ENCODE results near the gene RXFP1. TPM values are rescaled to one million over a fixed set of nuclear protein-coding genes. Genes with fewer than 3 reads are reported as not detected.
A peak's percentile ranks its signal among the peaks of the same experiment; 100 is the strongest.

Gene RXFP1
- total RNA-seq, 2 donors from 2014 or later: not detected

DNA sequence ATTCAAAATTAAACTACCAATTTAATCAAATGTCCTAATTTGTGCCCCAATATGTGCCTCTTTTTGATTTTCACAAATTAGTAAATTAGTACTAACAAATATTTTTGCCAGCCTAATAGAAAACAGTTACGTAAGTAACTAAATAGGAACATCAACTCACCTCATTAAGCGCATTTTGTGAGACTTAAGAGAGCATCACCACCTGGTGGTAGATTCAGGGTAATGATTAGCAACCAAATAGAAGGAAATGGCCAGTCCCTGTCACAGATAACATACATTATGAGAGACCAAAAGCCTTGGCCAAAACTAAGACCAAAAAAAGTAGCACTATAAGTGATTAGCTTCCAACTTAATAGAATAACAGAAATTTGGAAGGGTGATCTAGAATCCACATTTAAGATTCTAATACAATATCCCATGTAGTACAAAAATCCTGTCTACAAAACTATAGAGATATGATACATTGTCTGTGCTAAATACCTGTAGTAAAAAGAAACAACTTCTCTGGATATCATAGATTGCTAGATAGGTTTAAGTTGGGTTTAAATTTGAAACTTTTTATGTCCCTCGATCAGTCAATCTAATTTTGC is 103.3 kb downstream of the RXFP1 start:
- H3K27me3 ChIP-seq: no peaks in the 10 kb centered on the region
- no peak for TF ChIP-seq POLR2A (IDR thresholded peaks at IDR 0.05)
- TF ChIP-seq, protein P1, sequence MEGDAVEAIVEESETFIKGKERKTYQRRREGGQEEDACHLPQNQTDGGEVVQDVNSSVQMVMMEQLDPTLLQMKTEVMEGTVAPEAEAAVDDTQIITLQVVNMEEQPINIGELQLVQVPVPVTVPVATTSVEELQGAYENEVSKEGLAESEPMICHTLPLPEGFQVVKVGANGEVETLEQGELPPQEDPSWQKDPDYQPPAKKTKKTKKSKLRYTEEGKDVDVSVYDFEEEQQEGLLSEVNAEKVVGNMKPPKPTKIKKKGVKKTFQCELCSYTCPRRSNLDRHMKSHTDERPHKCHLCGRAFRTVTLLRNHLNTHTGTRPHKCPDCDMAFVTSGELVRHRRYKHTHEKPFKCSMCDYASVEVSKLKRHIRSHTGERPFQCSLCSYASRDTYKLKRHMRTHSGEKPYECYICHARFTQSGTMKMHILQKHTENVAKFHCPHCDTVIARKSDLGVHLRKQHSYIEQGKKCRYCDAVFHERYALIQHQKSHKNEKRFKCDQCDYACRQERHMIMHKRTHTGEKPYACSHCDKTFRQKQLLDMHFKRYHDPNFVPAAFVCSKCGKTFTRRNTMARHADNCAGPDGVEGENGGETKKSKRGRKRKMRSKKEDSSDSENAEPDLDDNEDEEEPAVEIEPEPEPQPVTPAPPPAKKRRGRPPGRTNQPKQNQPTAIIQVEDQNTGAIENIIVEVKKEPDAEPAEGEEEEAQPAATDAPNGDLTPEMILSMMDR (IDR thresholded peaks at IDR 0.05): peak in 6 of 7 experiments; percentile 52 to 78 (median 74)
- peak; percentile 64 for ATAC-seq
- no peaks in the 10 kb centered on the region for H3K36me3 ChIP-seq (replicated peaks in 1 of 2; ENCODE audit: insufficient read depth in 1 of 2, low read depth in 2 of 2)
- no peaks in the 10 kb centered on the region for H3K4me1 ChIP-seq
- intact Hi-C loops (cut with DNase I): loop anchor here (10.0 kb wide), 1 partner anchor 370 kb away; no protein-coding TSS in a partner anchor
- no peak overlapping the region for H3K4me3 ChIP-seq
- H3K9me3 ChIP-seq: no peaks in the 10 kb centered on the region
- H3K27ac ChIP-seq: no peak overlapping the region
- DNase-seq: peak in 3 of 4 donors; percentile 7 to 42 (median 15)
- WGBS, 2 donors: 26 to 38% methylated on average over 3 of the region's 3 CpGs

DNA sequence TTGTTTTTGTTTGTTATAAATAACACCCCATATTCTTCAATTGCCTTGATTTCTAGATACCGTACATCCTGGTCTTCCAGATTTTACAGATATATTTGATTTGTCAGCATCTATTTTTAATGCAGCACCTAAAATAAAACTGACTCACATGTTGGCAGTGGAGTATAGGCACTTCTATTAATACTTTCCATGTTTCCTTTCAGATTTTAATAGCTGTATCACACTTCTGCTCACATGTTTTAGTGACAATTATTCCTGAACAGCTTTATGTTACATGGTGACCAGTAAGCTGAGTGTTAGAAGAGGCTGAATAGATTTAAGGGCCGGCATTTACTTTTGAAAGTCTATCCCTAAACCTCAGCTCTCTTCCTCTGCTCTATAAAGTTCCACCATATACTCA is 103.9 kb downstream of the RXFP1 start:
- intact Hi-C loops (cut with DNase I): loop anchor here (10.0 kb wide), 1 partner anchor 371 kb away; no protein-coding TSS in a partner anchor
- no peaks in the 10 kb centered on the region for H3K27me3 ChIP-seq
- TF ChIP-seq, protein P1 (IDR thresholded peaks at IDR 0.05): no peak
- no peak for TF ChIP-seq POLR2A (IDR thresholded peaks at IDR 0.05)
- H3K36me3 ChIP-seq (replicated peaks in 1 of 2; ENCODE audit: insufficient read depth in 1 of 2, low read depth in 2 of 2): no peaks in the 10 kb centered on the region
- ATAC-seq (no peak), DNase-seq (no peak)
- no peaks in the 10 kb centered on the region for H3K4me1 ChIP-seq
- no peak overlapping the region for H3K27ac ChIP-seq
- WGBS, 2 donors: 70 to 74% methylated on average over 2 of the region's 2 CpGs
- no peaks in the 10 kb centered on the region for H3K9me3 ChIP-seq
- H3K4me3 ChIP-seq: no peak overlapping the region

DNA sequence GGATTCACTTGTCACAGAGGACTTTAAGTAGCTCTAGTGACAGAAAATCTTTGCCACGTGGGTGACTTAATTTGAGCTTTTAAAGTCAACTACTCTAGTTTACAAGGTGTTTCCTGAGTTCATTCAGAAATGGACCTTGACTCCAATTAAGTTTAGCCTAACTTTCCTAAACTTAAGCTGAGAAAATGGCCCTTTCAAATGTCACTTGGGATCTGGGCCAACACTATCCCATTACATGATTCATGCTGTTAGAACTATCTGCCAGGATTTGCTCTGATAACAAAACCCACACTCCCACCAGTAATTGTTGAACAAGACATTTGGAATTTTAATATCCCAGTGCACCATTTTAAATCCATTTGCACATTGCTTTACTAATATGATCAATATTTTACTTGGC is 109.2 kb downstream of the RXFP1 start:
- H3K4me1 ChIP-seq: no peaks in the 10 kb centered on the region
- no peak overlapping the region for H3K4me3 ChIP-seq
- no peaks in the 10 kb centered on the region for H3K9me3 ChIP-seq
- no peak overlapping the region for H3K27ac ChIP-seq
- H3K36me3 ChIP-seq (replicated peaks in 1 of 2; ENCODE audit: insufficient read depth in 1 of 2, low read depth in 2 of 2): no peaks in the 10 kb centered on the region
- ATAC-seq (no peak), DNase-seq (no peak)
- no peak for TF ChIP-seq POLR2A (IDR thresholded peaks at IDR 0.05)
- TF ChIP-seq, protein P1 (IDR thresholded peaks at IDR 0.05): no peak
- 36 to 47% methylated on average over 1 of the region's 1 CpG for WGBS, 2 donors
- intact Hi-C loops (cut with DNase I): no loop called here
- no peaks in the 10 kb centered on the region for H3K27me3 ChIP-seq

DNA sequence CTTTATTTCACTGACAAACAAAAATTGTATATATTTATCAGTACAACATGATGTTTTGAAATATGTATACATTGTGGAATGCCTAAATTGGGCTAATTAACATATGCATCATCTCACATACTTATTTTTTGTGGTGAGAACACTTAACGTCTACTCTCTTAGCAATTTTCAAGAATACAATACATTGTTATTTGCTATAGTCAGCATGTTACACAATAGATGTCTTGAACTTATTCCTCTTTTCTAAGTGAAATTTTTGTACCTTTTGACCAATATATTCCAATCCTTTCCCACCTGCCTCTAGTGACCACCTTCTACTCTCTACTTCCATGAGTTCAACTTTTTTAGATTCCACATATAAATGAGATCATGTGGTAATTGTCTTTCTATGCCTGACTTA is 114.9 kb downstream of the RXFP1 start:
- H3K36me3 ChIP-seq (replicated peaks in 1 of 2; ENCODE audit: insufficient read depth in 1 of 2, low read depth in 2 of 2): no peaks in the 10 kb centered on the region
- H3K9me3 ChIP-seq: no peaks in the 10 kb centered on the region
- intact Hi-C loops (cut with DNase I): no loop called here
- no peak for DNase-seq
- ATAC-seq: no peak
- no peaks in the 10 kb centered on the region for H3K4me1 ChIP-seq
- no peak overlapping the region for H3K4me3 ChIP-seq
- no peak for TF ChIP-seq POLR2A (IDR thresholded peaks at IDR 0.05)
- TF ChIP-seq, protein P1 (IDR thresholded peaks at IDR 0.05): no peak
- no peaks in the 10 kb centered on the region for H3K27me3 ChIP-seq
- 76 to 86% methylated on average over 1 of the region's 1 CpG for WGBS, 2 donors
- H3K27ac ChIP-seq: no peak overlapping the region

DNA sequence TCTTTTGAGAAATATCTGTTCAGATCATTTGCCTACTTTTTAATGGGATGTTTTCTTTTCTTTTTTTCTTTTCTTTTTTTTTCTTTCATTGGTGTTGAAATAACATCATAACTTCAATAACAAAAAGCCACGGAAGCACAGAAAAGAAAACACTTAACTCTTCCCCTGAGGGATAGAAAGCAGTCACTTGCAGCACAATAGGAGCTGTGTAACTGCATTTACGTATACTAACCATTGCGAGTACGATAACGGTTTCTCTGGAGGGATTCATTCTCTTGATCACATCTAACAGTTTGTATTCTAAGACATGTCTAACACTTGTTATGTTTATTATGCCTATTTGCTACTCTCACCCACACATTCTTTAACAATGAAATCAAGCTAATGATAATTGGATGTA is 122.7 kb downstream of the RXFP1 start:
- no peak for ATAC-seq
- H3K4me3 ChIP-seq: no peak overlapping the region
- no peak overlapping the region for H3K27ac ChIP-seq
- intact Hi-C loops (cut with DNase I): no loop called here
- no peaks in the 10 kb centered on the region for H3K36me3 ChIP-seq (replicated peaks in 1 of 2; ENCODE audit: insufficient read depth in 1 of 2, low read depth in 2 of 2)
- 85 to 86% methylated on average over 5 of the region's 5 CpGs for WGBS, 2 donors
- no peak for TF ChIP-seq POLR2A (IDR thresholded peaks at IDR 0.05)
- TF ChIP-seq, protein P1 (IDR thresholded peaks at IDR 0.05): no peak
- no peaks in the 10 kb centered on the region for H3K4me1 ChIP-seq
- DNase-seq: no peak
- H3K27me3 ChIP-seq: no peaks in the 10 kb centered on the region
- H3K9me3 ChIP-seq: no peaks in the 10 kb centered on the region

All from body of pancreas (tissue), 4 donors.